ENCODE results near the gene ZACN.

The ZACN gene

GRCh38 chr17:76103274-76104139 is 24.5 kb downstream of the ZACN start, which contains the start of gene EXOC7:
Gene EXOC7 (minus strand): TSS chr17:76103787. CDS start chr17:76103692, 95 bp downstream.
- DNase-seq (ENCODE audit: low read depth in 2 of 2): peak; percentile 84 to 87

GRCh38 chr17:76104140-76104895 is 25.3 kb downstream of the ZACN start:
- no peak for DNase-seq (ENCODE audit: low read depth in 2 of 2)

GRCh38 chr17:76104896-76105231 is 25.9 kb downstream of the ZACN start:
- no peak for DNase-seq (ENCODE audit: low read depth in 2 of 2)

GRCh38 chr17:76106703-76107102 is 27.7 kb downstream of the ZACN start:
- DNase-seq (ENCODE audit: low read depth in 2 of 2): no peak

- no peak for DNase-seq (ENCODE audit: low read depth in 2 of 2)
These were observed 28.5 kb downstream of the ZACN start for GRCh38 chr17:76107509-76107908.

- DNase-seq (ENCODE audit: low read depth in 2 of 2): no peak
These were observed 33.0 kb downstream of the ZACN start for GRCh38 chr17:76111956-76112355.

- no peak for DNase-seq (ENCODE audit: low read depth in 2 of 2)
These were observed 36.3 kb downstream of the ZACN start for GRCh38 chr17:76115138-76115754.

GRCh38 chr17:76119409-76120371 is 40.7 kb downstream of the ZACN start:
- DNase-seq (ENCODE audit: low read depth in 2 of 2): no peak

GRCh38 chr17:76120658-76121008 is 41.7 kb downstream of the ZACN start:
- no peak for DNase-seq (ENCODE audit: low read depth in 2 of 2)

GRCh38 chr17:76121932-76122430 is 43.0 kb downstream of the ZACN start:
- DNase-seq (ENCODE audit: low read depth in 2 of 2): no peak

- no peak for DNase-seq (ENCODE audit: low read depth in 2 of 2)
These were observed 43.6 kb downstream of the ZACN start for GRCh38 chr17:76122431-76123190.

GRCh38 chr17:76123191-76123499 is 44.2 kb downstream of the ZACN start:
- DNase-seq (ENCODE audit: low read depth in 2 of 2): no peak

GRCh38 chr17:76123749-76124581 is 45.0 kb downstream of the ZACN start:
- no peak for DNase-seq (ENCODE audit: low read depth in 2 of 2)

- DNase-seq (ENCODE audit: low read depth in 2 of 2): no peak
These were observed 45.8 kb downstream of the ZACN start for GRCh38 chr17:76124582-76125390.

- no peak for DNase-seq (ENCODE audit: low read depth in 2 of 2)
These were observed 46.4 kb downstream of the ZACN start for GRCh38 chr17:76125391-76125675.

GRCh38 chr17:76125922-76126321 is 46.9 kb downstream of the ZACN start:
- DNase-seq (ENCODE audit: low read depth in 2 of 2): no peak

GRCh38 chr17:76130473-76130872 is 51.5 kb downstream of the ZACN start:
- no peak for DNase-seq (ENCODE audit: low read depth in 2 of 2)

GRCh38 chr17:76131051-76131691 is 52.2 kb downstream of the ZACN start:
- no peak for DNase-seq (ENCODE audit: low read depth in 2 of 2)

Data from stimulated activated CD8-positive, alpha-beta memory T cell treated with anti-CD3 and anti-CD28 coated beads, Interleukin-2, amount 100 ng/mL, for 1 hour (primary cell).